GM13977 (cell line): ENCODE measurements around the gene ATP2A3.
A peak's percentile ranks its signal among the peaks of the same experiment; 100 is the strongest.

Experiments
- DNase-seq: peaks from one replicate; pipeline ENCODE4 v3.0.0; 2012; ENCODE audit warnings: low spot score
- in situ Hi-C: fragments of 300-500 bp; cut with MboI; formaldehyde crosslinking; loops from one replicate; pipeline ENCODE4 v1.12.0; 2022; ENCODE audit warnings: low sequenced_read_pairs, low pct_unique_long_range_greater_than_20kb, mixed read lengths, inconsistent platforms; ENCODE audit not compliant: unreplicated experiment
- TF ChIP-seq, protein P1 (sequence below): IDR thresholded peaks from 2 replicates; pipeline ENCODE4 v1.5.1; 2012; ENCODE audit warnings: mild to moderate bottlenecking, control low read depth; ENCODE audit not compliant: insufficient read depth; ENCODE audit errors: extremely low read depth, missing control alignments

The ATP2A3 gene

DNA sequence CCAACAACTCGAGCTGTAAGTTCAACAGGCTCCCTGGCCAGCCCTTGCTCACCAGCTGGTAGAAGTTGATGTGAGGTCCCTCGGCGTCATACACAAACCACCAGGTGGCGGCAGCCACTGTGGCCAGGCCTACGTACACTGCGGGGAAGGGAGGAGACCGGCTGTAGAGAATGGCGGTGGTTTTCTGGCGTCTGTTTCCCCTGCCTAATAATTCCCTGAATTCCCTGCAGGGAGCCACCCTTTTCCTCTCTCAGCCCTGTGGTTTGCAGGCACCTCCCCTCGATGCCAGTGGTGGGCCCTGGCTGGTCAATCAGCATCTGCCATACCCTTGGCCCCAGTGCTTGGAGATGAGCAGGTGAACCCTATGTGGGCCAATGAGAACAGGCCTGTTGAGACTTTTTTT lies 29.1 kb downstream of the ATP2A3 start:
- in situ Hi-C loops: no loop called here
- DNase-seq: peak; percentile 67

DNA sequence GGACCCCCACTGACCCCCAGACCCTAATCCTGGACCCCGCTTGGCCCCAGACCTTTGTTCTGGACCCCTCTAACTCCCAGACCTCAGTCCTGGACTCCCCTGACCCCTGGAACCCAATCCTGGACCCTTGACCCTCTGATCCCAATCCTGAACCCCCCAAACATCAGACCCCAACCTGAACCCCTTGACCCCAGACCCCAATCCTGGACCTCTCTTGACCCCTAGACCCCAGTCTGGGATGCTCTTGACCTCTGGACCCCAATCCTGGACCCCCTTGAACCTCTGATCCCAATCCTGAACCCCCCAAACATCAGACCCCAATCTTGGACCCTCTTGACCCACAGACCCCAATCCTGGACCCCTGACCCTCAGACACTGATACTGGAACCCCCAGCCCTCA lies 34.5 kb downstream of the ATP2A3 start:
- in situ Hi-C loops: no loop called here
- TF ChIP-seq, protein P1, sequence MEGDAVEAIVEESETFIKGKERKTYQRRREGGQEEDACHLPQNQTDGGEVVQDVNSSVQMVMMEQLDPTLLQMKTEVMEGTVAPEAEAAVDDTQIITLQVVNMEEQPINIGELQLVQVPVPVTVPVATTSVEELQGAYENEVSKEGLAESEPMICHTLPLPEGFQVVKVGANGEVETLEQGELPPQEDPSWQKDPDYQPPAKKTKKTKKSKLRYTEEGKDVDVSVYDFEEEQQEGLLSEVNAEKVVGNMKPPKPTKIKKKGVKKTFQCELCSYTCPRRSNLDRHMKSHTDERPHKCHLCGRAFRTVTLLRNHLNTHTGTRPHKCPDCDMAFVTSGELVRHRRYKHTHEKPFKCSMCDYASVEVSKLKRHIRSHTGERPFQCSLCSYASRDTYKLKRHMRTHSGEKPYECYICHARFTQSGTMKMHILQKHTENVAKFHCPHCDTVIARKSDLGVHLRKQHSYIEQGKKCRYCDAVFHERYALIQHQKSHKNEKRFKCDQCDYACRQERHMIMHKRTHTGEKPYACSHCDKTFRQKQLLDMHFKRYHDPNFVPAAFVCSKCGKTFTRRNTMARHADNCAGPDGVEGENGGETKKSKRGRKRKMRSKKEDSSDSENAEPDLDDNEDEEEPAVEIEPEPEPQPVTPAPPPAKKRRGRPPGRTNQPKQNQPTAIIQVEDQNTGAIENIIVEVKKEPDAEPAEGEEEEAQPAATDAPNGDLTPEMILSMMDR: no peak
- DNase-seq: no peak

More for the DNA sequence above, 29.1 kb downstream of the ATP2A3 start:
- TF ChIP-seq, protein P1: peak; percentile 58

DNA sequence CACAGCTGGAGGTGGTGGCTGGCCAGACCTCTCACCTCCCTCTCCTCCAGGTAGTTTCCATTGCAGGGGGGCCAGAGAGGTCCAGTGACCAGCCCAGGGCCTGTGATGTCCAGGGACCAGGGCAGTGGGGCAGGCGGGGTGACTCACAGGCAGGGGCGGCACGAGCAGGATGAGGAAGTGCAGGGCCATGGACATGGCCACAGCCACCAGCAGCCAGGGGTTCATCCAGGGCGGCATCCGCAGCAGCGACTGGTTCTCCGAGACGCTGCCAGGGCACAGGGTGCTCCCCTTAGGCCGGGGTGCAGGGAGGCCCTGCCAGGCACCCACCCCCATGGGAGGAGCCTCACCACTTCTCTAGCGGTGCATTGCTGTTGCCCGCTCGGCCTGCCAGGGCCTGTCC lies 35.1 kb downstream of the ATP2A3 start:
- in situ Hi-C loops: no loop called here
- TF ChIP-seq, protein P1: no peak
- DNase-seq: no peak

DNA sequence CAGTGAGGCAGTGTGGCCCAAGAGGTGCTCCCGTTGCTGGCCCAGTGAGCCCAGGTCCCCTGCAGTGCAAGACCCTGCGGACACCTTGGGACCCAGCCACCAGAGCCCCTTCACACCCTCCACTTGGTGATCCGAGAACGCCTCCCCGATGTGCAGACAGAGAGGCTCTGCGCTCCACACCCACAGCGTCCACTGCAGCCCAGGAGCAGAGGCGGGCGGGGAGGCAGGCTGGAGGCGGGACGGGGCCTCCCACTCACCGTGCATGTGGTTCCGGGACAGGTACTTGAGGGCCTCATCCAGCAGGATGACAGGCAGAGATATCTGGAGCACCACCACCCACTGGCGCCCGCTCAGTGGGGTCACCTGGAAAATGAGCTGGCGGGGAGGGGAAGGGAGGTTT lies 35.8 kb downstream of the ATP2A3 start:
- TF ChIP-seq, protein P1: no peak
- no peak for DNase-seq
- in situ Hi-C loops: no loop called here

DNA sequence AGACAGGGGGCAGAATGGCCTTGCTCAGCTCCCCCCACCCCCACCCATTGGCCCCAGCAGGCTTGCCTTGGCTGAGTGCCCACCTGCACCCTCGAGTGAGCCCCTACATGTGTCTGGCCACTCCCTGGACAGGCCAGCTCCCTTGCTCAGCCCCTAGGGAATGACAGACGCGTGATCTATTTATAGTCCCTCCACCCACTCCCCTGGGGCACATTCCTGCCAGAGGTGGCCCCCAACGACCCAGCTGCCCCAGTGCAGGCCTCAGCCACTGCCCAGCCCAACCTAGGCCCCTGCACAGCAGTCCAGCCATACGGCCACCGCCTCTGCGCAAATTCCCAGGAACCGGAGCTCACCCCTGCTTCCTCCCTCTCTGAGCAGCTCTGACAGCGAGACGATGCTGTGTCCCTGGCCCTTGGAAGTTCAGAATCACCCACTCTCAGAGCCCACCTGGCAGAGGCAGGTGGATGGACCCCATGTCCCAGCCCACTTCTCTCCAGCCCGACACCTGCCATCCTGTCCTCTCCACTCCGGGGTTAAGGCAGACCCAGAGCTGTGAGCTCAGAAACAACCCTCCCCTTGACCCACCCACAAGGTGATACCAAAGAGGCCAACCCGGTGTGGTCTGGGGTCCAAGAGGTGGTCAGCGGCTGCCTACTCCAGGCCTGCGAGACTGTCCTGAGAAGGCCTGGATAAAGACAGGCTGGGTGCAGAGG lies 36.5 kb downstream of the ATP2A3 start:
- TF ChIP-seq, protein P1: no peak
- in situ Hi-C loops: no loop called here
- no peak for DNase-seq

DNA sequence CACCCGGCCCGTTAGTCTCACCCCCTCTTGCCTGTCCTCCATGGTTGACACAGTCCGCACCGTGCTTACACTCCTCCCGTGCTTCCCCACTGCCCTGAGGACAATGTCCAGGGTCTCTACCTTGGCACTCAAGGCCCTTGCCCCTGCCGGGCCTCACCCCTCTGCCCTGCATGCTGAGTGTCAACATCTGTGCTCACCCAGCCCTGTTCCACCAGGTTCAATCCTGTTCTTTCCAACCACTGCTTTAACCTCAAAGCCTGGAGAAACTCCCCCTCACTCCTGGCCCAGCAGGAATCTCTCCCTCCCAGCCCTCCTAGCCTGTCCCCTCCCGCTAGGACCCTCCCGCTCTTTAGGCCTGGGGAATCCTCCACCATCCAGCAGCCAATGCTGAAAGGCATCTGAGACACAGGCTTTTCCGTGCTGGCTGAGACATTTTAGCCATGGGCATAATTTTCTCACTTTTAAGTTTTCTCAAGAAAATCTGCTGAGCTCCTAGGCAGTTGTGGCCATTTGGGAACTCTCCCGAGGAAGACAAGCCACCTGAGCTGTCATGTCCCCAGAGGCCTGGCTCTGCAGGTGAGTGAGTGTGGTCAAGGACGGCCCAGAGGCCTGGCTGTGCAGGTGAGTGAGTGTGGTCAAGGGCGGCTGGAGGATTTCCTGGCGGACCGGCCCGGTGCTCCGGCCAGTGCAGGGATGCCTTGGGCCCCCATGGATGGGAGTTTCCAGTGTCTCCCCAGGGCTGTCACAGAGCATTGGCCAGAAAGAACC lies 37.2 kb downstream of the ATP2A3 start:
- in situ Hi-C loops: no loop called here
- no peak for DNase-seq
- TF ChIP-seq, protein P1: no peak
